Renal pelvis (tissue), 4 donors: ENCODE results near the gene EMP1. TPM values are rescaled to one million over a fixed set of nuclear protein-coding genes. Genes with fewer than 3 reads are reported as not detected.
"Not testable (repeated sequence)": the region's sequence is repeated elsewhere in the genome, so short reads cannot be mapped to it uniquely, and the experiment has no call there.

Source experiments
- DNase-seq: peaks from one replicate; pipeline ENCODE4 v3.0.0-alpha.2; 2013
- polyA plus RNA-seq, 3 donors: library from polyadenylated mRNA; unstranded; fragments of 120-200 nt; gene quantifications; one replicate each; pipeline ENCODE4 v1.2.1, GENCODE V29; 2013; ENCODE audit not compliant: insufficient read length in 3 of 3

Gene EMP1
- polyA plus RNA-seq, 3 donors, result 83.8 to 99.3 (median 90.6) TPM

- no peak for DNase-seq
Measured at GRCh38 chr12:13253966-13254760, 57.6 kb downstream of the EMP1 start.

GRCh38 chr12:13255792-13256691 lies 59.5 kb downstream of the EMP1 start:
- DNase-seq, result peak; percentile 95

GRCh38 chr12:13256692-13257045 lies 60.1 kb downstream of the EMP1 start:
- no peak for DNase-seq

DNA sequence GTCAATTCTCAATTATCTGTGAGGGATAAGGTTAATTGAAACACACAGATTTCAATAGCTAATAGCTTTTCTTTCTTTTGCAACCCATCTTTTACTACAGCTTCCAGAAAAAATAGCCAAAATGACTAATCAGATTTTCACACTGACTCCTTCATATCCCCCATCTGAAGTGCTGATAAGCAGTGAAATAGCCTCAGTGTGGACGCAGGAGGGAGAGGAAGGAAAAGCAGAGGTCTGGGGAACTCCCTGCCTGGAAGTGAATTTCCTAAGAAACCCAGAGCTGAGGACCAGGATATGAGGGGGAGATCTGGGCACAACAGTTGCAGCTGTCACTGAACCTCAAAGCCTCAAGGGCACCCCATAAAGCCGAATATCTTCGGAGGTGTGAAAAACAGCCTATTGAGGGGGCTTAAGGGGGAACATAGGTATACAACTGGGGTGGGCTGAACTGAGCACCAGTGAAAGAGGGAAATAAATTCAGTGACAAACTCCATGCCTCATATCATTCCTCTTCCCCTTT lies 60.9 kb downstream of the EMP1 start:
- DNase-seq, result no peak

DNA sequence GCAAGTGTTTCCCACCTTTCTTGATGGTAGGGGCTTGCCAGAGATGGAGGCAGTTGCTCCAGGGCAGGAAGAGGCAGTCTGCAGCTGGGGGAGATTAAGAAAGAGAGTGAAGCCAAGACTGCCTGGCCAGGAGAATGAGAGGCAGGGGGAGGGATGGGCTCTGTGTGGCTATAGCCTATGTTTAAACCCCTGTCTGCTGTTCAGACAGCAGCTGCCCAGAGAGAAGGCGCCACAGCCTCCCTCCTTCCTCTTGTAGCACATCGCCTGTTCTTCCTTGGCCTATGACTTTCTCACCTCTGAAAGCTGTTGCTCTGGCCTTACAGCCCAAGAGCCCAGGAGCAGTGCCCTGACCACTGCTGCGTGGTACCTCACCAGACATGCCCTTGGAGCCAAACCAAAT lies 61.7 kb downstream of the EMP1 start:
- no peak for DNase-seq

GRCh38 chr12:13258717-13259119 lies 62.2 kb downstream of the EMP1 start:
- DNase-seq, result no peak

GRCh38 chr12:13259625-13260024 lies 63.1 kb downstream of the EMP1 start:
- DNase-seq, result not testable (repeated sequence)

GRCh38 chr12:13267826-13268225 lies 71.3 kb downstream of the EMP1 start:
- DNase-seq, result not testable (repeated sequence)

DNA sequence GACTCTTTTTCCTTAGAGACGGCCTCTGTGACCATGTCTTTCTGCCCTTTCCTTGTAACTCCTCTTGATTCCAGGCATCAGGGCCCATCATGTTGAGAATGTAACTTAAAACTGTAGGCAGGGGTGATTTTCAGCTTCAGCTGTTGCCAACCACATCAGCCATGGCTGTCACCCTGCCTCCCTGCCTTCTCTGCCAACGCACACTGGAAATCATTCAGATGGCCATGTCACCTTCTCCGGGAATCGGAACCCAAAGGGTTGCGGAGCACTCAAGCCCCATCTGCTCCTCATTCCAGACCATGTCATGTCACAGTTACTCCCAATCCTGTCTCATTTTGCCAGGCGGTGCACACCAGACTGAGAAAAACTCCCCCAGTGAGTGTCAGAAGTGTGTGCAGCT lies 72.1 kb downstream of the EMP1 start:
- DNase-seq, result no peak

Other genes with a start within 250 kb of the EMP1 start
- 1 to 10 TPM in 1 of 3 donors, under 1 TPM in 2; 0.64 to 1.3 (median 0.94) TPM for gene GPRC5D, start 244.6 kb upstream of the EMP1 start, polyA plus RNA-seq
- 10 to 100 TPM; 59.3 to 65.9 (median 63.3) TPM for gene HEBP1, start 196.5 kb upstream of the EMP1 start, polyA plus RNA-seq
- 10 to 100 TPM; 10.3 to 13.8 (median 11.4) TPM for gene FAM234B, start 152.3 kb upstream of the EMP1 start, polyA plus RNA-seq
- gene GSG1, start 93.1 kb upstream of the EMP1 start, polyA plus RNA-seq, result under 1 TPM; 0.28 to 0.87 (median 0.55) TPM